Stomach (tissue), 4 donors: ENCODE measurements around the gene RHAG.

Experiments
- EP300 ChIP-seq: sonication (generic); formaldehyde crosslinking; IDR thresholded peaks from one replicate; pipeline ENCODE4 v1.6.1; 2017; ENCODE audit warnings: antibody characterized with exemption
- POLR2A ChIP-seq, 4 donors: fragments of 450-650 bp; IDR thresholded peaks; one replicate each; pipeline ENCODE4 v1.6.1; 2016; ENCODE audit warnings: antibody characterized with exemption in 4 of 4, control low read depth in 2 of 4, mild to moderate bottlenecking in 1 of 4, moderate library complexity in 1 of 4
- POLR2AphosphoS5 ChIP-seq, 3 donors: sonication (generic); formaldehyde crosslinking; IDR thresholded peaks; one replicate each; pipeline ENCODE4 v1.6.1; 2016; ENCODE audit warnings: antibody characterized with exemption in 3 of 3
- TF ChIP-seq, protein P1 (sequence below), 7 experiments: fragments of 450-650 bp in 4 of 7; fragments of 200-600 bp in 3 of 7; sonication (generic) in 3 of 7; IDR thresholded peaks; one replicate each; pipeline ENCODE4 v1.5.1; 2016 to 2019; ENCODE audit warnings: antibody characterized with exemption in 7 of 7, control low read depth in 2 of 7, mild to moderate bottlenecking in 1 of 7

DNA sequence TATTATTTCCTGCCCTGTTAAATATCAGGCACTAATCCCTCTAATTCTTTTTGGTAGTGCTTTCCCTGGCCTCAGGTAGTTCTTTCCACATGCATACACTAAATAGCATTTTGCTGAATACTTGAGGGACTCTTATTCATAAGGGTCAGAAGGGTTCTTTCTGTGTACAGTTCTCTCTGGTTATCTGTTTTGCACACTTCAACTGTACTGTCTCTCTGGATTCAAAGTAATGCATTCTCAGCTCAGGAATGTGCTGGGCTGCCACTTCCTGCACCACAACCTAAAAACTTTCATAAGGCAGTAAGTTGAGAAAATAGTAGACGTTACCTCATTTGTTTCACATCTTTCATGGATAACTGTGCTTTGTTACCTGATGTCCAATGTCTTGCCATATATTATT is 54.1 kb downstream of the RHAG start:
- TF ChIP-seq, protein P1, sequence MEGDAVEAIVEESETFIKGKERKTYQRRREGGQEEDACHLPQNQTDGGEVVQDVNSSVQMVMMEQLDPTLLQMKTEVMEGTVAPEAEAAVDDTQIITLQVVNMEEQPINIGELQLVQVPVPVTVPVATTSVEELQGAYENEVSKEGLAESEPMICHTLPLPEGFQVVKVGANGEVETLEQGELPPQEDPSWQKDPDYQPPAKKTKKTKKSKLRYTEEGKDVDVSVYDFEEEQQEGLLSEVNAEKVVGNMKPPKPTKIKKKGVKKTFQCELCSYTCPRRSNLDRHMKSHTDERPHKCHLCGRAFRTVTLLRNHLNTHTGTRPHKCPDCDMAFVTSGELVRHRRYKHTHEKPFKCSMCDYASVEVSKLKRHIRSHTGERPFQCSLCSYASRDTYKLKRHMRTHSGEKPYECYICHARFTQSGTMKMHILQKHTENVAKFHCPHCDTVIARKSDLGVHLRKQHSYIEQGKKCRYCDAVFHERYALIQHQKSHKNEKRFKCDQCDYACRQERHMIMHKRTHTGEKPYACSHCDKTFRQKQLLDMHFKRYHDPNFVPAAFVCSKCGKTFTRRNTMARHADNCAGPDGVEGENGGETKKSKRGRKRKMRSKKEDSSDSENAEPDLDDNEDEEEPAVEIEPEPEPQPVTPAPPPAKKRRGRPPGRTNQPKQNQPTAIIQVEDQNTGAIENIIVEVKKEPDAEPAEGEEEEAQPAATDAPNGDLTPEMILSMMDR (IDR thresholded peaks at IDR 0.05) = no peak
- TF ChIP-seq POLR2A (IDR thresholded peaks at IDR 0.05) (no peak), POLR2AphosphoS5 (IDR thresholded peaks at IDR 0.05) (no peak), EP300 (no peak)
